GM18519 (cell line): Measurements from ENCODE around the gene CCDC34.

Source experiments
- ATAC-seq: cut with Tn5 transposase; IDR thresholded peaks from one replicate; pipeline ENCODE4 v1.9.1; 2021; ENCODE audit warnings: mild to moderate bottlenecking, moderate library complexity; ENCODE audit not compliant: unreplicated experiment, low FRiP score

Gene CCDC34

GRCh38 chr11:27293515-27294417 lies 69.2 kb downstream of the CCDC34 start:
- ATAC-seq: no peak

GRCh38 chr11:27292637-27293010 lies 70.4 kb downstream of the CCDC34 start:
- no peak for ATAC-seq

- no peak for ATAC-seq
Measured at GRCh38 chr11:27291954-27292636, 70.9 kb downstream of the CCDC34 start.

- no peak for ATAC-seq
Measured at GRCh38 chr11:27291302-27291889, 71.6 kb downstream of the CCDC34 start.

GRCh38 chr11:27290261-27291050 lies 72.6 kb downstream of the CCDC34 start:
- no peak for ATAC-seq
